Glutamatergic neuron (in vitro differentiated cells): ENCODE measurements around the gene SERPIND1. TPM values are rescaled to one million over a fixed set of nuclear protein-coding genes. Genes with fewer than 3 reads are reported as not detected.

Experiments used
- DNase-seq: peaks from one replicate; pipeline ENCODE4 v3.0.0; 2022
- H3K27ac Mint-ChIP-seq: one replicate; pipeline ENCODE4 v1.8.0; 2020; ENCODE audit warnings: mild to moderate bottlenecking, mixed read lengths, inconsistent platforms; ENCODE audit not compliant: unreplicated experiment
- H3K27me3 Mint-ChIP-seq: one replicate; pipeline ENCODE4 v1.8.0; 2020; ENCODE audit warnings: mild to moderate bottlenecking, moderate library complexity, mixed read lengths, inconsistent platforms; ENCODE audit not compliant: unreplicated experiment
- H3K36me3 Mint-ChIP-seq: one replicate; pipeline ENCODE4 v1.8.0; 2020; ENCODE audit warnings: mild to moderate bottlenecking, mixed read lengths, inconsistent platforms; ENCODE audit not compliant: unreplicated experiment
- H3K4me1 Mint-ChIP-seq: one replicate; pipeline ENCODE4 v1.8.0; 2020; ENCODE audit warnings: mild to moderate bottlenecking, low read depth, mixed read lengths, inconsistent platforms; ENCODE audit not compliant: unreplicated experiment
- H3K4me3 Mint-ChIP-seq: one replicate; pipeline ENCODE4 v1.8.0; 2020; ENCODE audit warnings: mild to moderate bottlenecking, mixed read lengths, inconsistent platforms; ENCODE audit not compliant: unreplicated experiment
- H3K9me3 Mint-ChIP-seq: one replicate; pipeline ENCODE4 v1.8.0; 2020; ENCODE audit warnings: mild to moderate bottlenecking, moderate library complexity, mixed read lengths, inconsistent platforms; ENCODE audit not compliant: unreplicated experiment
- total RNA-seq: library from RNA; stranded (reverse); fragmentation: NEBNext Ultra II Directional; extraction: Animal tissue kit (Norgen Biotek cat#: 25700); gene quantifications from one replicate; pipeline ENCODE4 v1.2.1, GENCODE V29; 2021; ENCODE audit not compliant: unreplicated experiment
- TF ChIP-seq, protein P1 (sequence below): fragments of 200-600 bp; sonication (generic); IDR thresholded peaks from one replicate; pipeline ENCODE4 v1.5.0; 2021; ENCODE audit not compliant: partially characterized antibody, unreplicated experiment

The SERPIND1 gene
- total RNA-seq, 1 donor from 2014 or later, result not detected

DNA sequence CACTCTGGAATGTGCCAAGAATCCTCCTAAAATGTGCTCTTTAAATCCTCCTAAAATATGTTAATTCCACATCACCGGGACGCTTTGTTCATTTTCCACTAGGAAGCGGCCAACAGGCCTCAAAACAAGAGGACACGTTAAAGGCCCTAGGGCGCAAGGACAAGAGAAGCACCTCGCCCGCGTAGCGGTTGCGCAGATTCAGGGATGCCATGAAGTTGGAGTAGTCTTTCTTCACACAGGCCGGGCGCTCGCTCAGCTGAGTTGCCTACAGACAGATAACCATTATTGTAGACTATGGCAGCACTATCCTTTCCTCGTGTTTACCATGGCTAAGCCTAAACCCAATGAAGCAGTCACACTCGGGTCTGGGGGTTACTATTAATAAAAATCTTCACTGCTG lies 29.5 kb upstream of the SERPIND1 start:
- DNase-seq, result no peak
- Mint-ChIP-seq H3K36me3 (peaks cover 10% of the 10 kb centered on the region), H3K9me3 (peaks cover 4% of the 10 kb centered on the region), H3K4me1 (no peaks in the 10 kb centered on the region), H3K4me3 (no peak overlapping the region), H3K27me3 (peaks cover 11% of the 10 kb centered on the region), H3K27ac (no peak overlapping the region)
- TF ChIP-seq, protein P1, sequence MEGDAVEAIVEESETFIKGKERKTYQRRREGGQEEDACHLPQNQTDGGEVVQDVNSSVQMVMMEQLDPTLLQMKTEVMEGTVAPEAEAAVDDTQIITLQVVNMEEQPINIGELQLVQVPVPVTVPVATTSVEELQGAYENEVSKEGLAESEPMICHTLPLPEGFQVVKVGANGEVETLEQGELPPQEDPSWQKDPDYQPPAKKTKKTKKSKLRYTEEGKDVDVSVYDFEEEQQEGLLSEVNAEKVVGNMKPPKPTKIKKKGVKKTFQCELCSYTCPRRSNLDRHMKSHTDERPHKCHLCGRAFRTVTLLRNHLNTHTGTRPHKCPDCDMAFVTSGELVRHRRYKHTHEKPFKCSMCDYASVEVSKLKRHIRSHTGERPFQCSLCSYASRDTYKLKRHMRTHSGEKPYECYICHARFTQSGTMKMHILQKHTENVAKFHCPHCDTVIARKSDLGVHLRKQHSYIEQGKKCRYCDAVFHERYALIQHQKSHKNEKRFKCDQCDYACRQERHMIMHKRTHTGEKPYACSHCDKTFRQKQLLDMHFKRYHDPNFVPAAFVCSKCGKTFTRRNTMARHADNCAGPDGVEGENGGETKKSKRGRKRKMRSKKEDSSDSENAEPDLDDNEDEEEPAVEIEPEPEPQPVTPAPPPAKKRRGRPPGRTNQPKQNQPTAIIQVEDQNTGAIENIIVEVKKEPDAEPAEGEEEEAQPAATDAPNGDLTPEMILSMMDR, result no peak

DNA sequence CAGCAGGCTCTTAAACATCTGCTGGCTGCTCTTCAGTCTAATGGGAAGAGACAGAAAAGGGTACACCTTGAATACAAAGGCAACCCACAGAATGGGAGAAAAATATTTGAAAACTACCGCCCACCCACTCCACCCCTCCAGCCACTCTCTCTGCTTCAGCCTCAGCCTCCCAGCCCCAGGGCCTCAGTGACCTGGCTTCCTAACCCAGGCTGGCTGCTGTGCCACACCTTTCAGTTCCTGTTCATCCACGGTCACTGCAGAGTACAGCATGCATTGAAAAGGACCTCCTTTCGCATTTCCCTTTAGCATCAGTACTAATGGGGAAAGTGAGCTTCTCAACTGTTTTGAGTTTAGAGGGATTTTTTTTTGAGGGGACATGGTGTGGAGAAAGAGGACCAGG lies 28.8 kb upstream of the SERPIND1 start:
- H3K4me1 Mint-ChIP-seq, result no peaks in the 10 kb centered on the region
- H3K9me3 Mint-ChIP-seq, result peaks cover 4% of the 10 kb centered on the region
- DNase-seq, result no peak
- H3K27ac Mint-ChIP-seq, result no peak overlapping the region
- H3K27me3 Mint-ChIP-seq, result peaks cover 10% of the 10 kb centered on the region
- TF ChIP-seq, protein P1, result no peak
- H3K36me3 Mint-ChIP-seq, result peaks cover 8% of the 10 kb centered on the region
- H3K4me3 Mint-ChIP-seq, result no peak overlapping the region

DNA sequence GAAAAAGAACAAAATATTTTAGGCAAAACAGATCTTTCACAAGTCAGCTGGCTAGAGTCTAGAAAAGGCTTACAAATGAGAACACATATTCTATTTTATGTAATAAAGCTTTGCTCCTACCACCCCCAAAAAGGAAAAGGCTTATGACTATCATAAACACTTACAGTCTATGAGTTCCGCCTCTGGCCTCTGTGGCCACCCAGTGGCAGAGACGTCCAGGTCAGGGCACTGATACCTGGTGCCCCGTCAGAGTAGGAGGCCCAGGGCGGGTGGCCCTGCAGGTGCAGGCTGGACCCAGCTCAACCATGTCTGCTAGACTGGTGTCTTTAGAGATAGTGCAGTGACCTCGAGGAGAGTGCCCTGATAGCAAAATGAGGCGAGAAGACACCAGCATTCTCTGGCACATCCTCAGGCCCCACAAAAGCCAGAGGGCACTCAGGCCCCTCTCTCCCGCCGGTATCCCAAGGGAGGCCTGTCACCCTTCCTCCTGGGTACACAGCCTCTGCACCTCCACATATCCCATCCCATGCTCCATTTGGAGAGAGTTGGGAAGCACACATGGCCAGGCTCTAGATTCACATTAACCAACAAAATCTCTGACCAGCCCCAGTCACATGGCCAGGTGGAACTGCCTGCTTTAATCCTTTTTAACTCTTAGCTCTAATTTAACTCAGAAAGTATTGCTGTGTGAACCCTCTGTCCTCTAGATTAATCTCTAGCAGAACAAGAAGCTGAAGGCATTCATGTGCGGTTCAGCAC lies 27.3 kb upstream of the SERPIND1 start:
- Mint-ChIP-seq H3K4me1 (no peaks in the 10 kb centered on the region), H3K9me3 (peaks cover 6% of the 10 kb centered on the region), H3K27ac (no peak overlapping the region), H3K36me3 (no peaks in the 10 kb centered on the region), H3K27me3 (peaks cover 7% of the 10 kb centered on the region), H3K4me3 (no peak overlapping the region)
- DNase-seq, result no peak
- TF ChIP-seq, protein P1, result no peak

DNA sequence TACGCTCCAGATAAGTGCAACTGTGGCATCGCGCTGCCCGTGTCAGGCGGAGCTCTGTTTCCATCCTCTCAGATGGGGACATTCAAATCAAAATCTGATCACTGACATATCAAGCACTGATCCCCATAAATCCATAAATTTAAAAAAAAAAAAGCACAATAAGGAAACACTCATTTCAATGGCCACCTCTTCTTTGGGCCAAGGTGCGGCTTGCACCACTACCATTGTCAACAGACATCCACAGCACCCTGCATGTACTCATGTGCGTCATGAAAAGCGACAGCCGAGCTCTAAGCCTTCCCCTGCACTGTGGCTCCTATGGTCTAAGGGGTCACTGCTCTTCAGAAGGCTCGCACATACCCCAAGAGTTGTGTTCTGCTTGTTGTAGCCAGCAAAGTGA lies 26.7 kb upstream of the SERPIND1 start:
- Mint-ChIP-seq H3K27ac (no peak overlapping the region), H3K4me1 (no peaks in the 10 kb centered on the region), H3K36me3 (no peaks in the 10 kb centered on the region), H3K27me3 (peaks cover 6% of the 10 kb centered on the region), H3K9me3 (peaks cover 6% of the 10 kb centered on the region), H3K4me3 (no peak overlapping the region)
- TF ChIP-seq, protein P1, result no peak
- DNase-seq, result no peak

DNA sequence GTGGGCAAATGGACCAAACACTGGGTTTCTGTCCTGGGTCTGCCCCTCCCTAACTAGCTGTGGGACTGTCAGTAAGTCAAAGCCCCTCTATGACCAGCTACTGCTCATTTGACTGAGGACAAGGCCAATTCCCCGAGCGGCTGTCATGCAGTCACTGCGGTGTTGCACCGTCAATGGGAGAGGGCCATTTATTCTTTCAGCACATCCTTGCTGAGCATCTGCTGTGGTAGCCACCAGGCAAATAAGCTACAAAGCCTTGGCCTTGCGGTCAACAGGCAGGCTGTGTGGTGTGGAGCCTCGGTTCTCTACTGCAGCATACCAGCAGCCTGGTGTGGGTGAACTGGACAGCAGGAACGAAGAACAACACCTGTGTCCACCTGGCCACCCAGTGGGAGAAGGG lies 25.8 kb upstream of the SERPIND1 start:
- Mint-ChIP-seq H3K9me3 (peaks cover 6% of the 10 kb centered on the region), H3K4me1 (no peaks in the 10 kb centered on the region), H3K4me3 (no peak overlapping the region), H3K27ac (no peak overlapping the region), H3K36me3 (no peaks in the 10 kb centered on the region), H3K27me3 (peaks cover 6% of the 10 kb centered on the region)
- DNase-seq, result no peak
- TF ChIP-seq, protein P1, result no peak
